Measurements from ENCODE around the gene ANKRD33. TPM values are rescaled to one million over a fixed set of nuclear protein-coding genes. Genes with fewer than 3 reads are reported as not detected.

ANKRD33 gene
- total RNA-seq, 1 experiment from 2014 or later, result 0.21 TPM

- BruUV-seq (replicated peaks), result no TSS peak
- ATAC-seq, result no peak
- Histone ChIP-seq H3K4me3 (ENCODE audit: low read depth in 2 of 2, low read length in 2 of 2) (no peak overlapping the region), H3K36me3 (ENCODE audit: control insufficient read depth, insufficient read depth, low read length) (no peaks in the 10 kb centered on the region), H3K27ac (ENCODE audit: low read length) (no peak overlapping the region), H3K4me1 (ENCODE audit: control insufficient read depth, insufficient read depth, low read length) (no peaks in the 10 kb centered on the region), H3K9me3 (ENCODE audit: control insufficient read depth, insufficient read depth, low read depth, low read length) (no peaks in the 10 kb centered on the region), H3K27me3 (ENCODE audit: control insufficient read depth, insufficient read depth, low read length) (no peaks in the 10 kb centered on the region)
- no peak for TF ChIP-seq REST (IDR thresholded peaks at IDR 0.05; ENCODE audit: insufficient read depth in 1 of 2, low read depth in 2 of 2, low read length in 1 of 2)
- intact Hi-C loops (cut with micrococcal nuclease; ENCODE audit: unreplicated experiment), result no loop called here
- no peak for DNase-seq (ENCODE audit: low read depth, low spot score)
- ChIA-PET CTCF (interaction anchor here (0.7 kb wide), 1 partner anchor 57 kb away, joined by 3 read pairs; no protein-coding TSS in a partner anchor), POLR2A (interaction anchor here (0.6 kb wide), 1 partner anchor 1373 kb away, joined by 4 read pairs; no protein-coding TSS in a partner anchor)
- in situ Hi-C loops (cut with HindIII; ENCODE audit: low pct_unique_long_range_greater_than_20kb, low sequenced_read_pairs), result no loop called here
These were observed 16.8 kb upstream of the ANKRD33 start for GRCh38 chr12:51871126-51871525.

DNA sequence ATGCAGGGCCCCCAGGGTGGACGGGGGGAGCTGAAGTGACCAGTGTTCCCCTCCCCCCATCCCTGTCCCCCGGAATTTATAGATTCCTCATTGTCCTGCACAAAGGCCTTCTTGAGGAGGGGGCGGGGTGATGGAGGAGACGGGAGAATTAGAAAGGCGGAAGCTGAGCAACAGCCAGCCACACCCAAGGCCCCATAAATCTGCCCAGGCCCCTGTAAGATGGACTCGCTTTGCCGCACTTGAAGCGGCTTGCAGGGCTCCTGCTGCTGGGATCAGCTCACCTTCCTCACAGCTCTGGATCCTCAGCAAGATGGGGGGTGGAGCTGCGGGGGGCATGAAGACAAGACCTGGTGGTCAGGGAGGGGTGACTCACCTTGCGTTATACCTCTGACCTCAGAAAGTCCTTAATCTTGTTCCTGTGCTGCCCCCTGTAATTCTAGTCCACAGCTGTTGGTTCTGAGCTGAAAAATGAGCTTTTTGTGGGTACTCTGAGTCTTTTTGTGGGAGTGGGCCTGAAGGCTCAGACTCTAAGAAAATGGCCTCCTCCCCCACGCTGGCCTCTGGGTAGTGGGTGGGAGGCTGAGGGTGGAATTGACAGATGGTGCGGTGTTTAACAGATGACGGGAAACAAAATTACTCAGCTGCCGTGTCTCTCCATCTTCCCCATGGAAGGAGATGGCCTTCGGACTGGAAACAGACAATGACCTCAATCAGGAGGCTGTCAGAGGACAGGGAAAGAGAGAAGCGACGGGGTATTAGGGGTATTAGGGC, 15.8 kb upstream of the ANKRD33 start:
- TF ChIP-seq POLR2AphosphoS5 (IDR thresholded peaks at IDR 0.05; ENCODE audit: low read depth, low read length) (no peak), REST (IDR thresholded peaks at IDR 0.05; ENCODE audit: insufficient read depth in 1 of 2, low read depth in 2 of 2, low read length in 1 of 2) (no peak), TCF7L2 (IDR thresholded peaks at IDR 0.05; ENCODE audit: low read depth, low read length) (no peak), SIN3A (IDR thresholded peaks at IDR 0.05; ENCODE audit: borderline replicate concordance, insufficient read depth, low read depth, low read length) (no peak)
- TF ChIP-seq, protein P1, sequence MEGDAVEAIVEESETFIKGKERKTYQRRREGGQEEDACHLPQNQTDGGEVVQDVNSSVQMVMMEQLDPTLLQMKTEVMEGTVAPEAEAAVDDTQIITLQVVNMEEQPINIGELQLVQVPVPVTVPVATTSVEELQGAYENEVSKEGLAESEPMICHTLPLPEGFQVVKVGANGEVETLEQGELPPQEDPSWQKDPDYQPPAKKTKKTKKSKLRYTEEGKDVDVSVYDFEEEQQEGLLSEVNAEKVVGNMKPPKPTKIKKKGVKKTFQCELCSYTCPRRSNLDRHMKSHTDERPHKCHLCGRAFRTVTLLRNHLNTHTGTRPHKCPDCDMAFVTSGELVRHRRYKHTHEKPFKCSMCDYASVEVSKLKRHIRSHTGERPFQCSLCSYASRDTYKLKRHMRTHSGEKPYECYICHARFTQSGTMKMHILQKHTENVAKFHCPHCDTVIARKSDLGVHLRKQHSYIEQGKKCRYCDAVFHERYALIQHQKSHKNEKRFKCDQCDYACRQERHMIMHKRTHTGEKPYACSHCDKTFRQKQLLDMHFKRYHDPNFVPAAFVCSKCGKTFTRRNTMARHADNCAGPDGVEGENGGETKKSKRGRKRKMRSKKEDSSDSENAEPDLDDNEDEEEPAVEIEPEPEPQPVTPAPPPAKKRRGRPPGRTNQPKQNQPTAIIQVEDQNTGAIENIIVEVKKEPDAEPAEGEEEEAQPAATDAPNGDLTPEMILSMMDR (IDR thresholded peaks at IDR 0.05), result no peak
- Histone ChIP-seq H3K36me3 (ENCODE audit: control insufficient read depth, insufficient read depth, low read length) (no peaks in the 10 kb centered on the region), H3K4me1 (ENCODE audit: control insufficient read depth, insufficient read depth, low read length) (no peaks in the 10 kb centered on the region), H3K9me3 (ENCODE audit: control insufficient read depth, insufficient read depth, low read depth, low read length) (no peaks in the 10 kb centered on the region), H3K27me3 (ENCODE audit: control insufficient read depth, insufficient read depth, low read length) (no peaks in the 10 kb centered on the region), H3K27ac (ENCODE audit: low read length) (no peak overlapping the region), H3K4me3 (ENCODE audit: low read depth in 2 of 2, low read length in 2 of 2) (no peak overlapping the region)
- ChIA-PET POLR2A (interaction anchor here (0.6 kb wide), 1 partner anchor 1374 kb away, joined by 4 read pairs; no protein-coding TSS in a partner anchor), CTCF (interaction anchor here (0.7 kb wide), 1 partner anchor 58 kb away, joined by 3 read pairs; no protein-coding TSS in a partner anchor)
- in situ Hi-C loops (cut with HindIII; ENCODE audit: low pct_unique_long_range_greater_than_20kb, low sequenced_read_pairs), result no loop called here
- no TSS peak for BruUV-seq (replicated peaks)
- ATAC-seq (no peak), DNase-seq (ENCODE audit: low read depth, low spot score) (no peak)
- intact Hi-C loops (cut with micrococcal nuclease; ENCODE audit: unreplicated experiment), result no loop called here

All from Panc1 (cell line).